Ureter (tissue), 1 donor: ENCODE measurements around the gene PCDHB11. TPM values are rescaled to one million over a fixed set of nuclear protein-coding genes. Genes with fewer than 3 reads are reported as not detected.
"Not testable (repeated sequence)": the region's sequence is repeated elsewhere in the genome, so short reads cannot be mapped to it uniquely, and the experiment has no call there.

ENCODE experiments used
- DNase-seq: peaks from one replicate; pipeline ENCODE4 v3.0.0-alpha.2; 2020; ENCODE audit warnings: low spot score
- total RNA-seq: library from RNA; stranded (reverse); gene quantifications from one replicate; pipeline ENCODE4 v1.2.4, GENCODE V29; 2023
- donor health status: DM: yes; HTN: yes; CAD: no.

The PCDHB11 gene
- total RNA-seq, 1 donor from 2014 or later = 2.1 TPM

GRCh38 chr5:141186897-141187512 is 12.4 kb upstream of the PCDHB11 start, which contains the start of gene PCDHB9:
TSS of gene PCDHB9 (plus strand) at chr5:141187161. CDS start at chr5:141187319, 158 bp downstream.
- no peak for DNase-seq

GRCh38 chr5:141188682-141189081 is 10.7 kb upstream of the PCDHB11 start:
- DNase-seq = not testable (repeated sequence)

- not testable (repeated sequence) for DNase-seq
Measured at GRCh38 chr5:141189131-141189530, 10.3 kb upstream of the PCDHB11 start.

- DNase-seq = no peak
Measured at GRCh38 chr5:141192110-141192725, 7.2 kb upstream of the PCDHB11 start, which contains the start of gene PCDHB10. TSS of gene PCDHB10 (plus strand) at chr5:141192353. CDS start at chr5:141192553, 200 bp downstream.

GRCh38 chr5:141194332-141194731 is 5.1 kb upstream of the PCDHB11 start:
- not testable (repeated sequence) for DNase-seq

- no peak for DNase-seq
Measured at GRCh38 chr5:141196363-141196762, 3.1 kb upstream of the PCDHB11 start.

- not testable (repeated sequence) for DNase-seq
Measured at GRCh38 chr5:141201126-141201525, 1.7 kb downstream of the PCDHB11 start.

GRCh38 chr5:141201646-141202045 is 2.2 kb downstream of the PCDHB11 start:
- DNase-seq = not testable (repeated sequence)

GRCh38 chr5:141208478-141208877 is 9.1 kb downstream of the PCDHB11 start, which contains the start of gene PCDHB12:
TSS of gene PCDHB12 (plus strand) at chr5:141208719. CDS start at chr5:141208908, 189 bp downstream.
- no peak for DNase-seq

- not testable (repeated sequence) for DNase-seq
Measured at GRCh38 chr5:141210281-141210680, 10.9 kb downstream of the PCDHB11 start.

- not testable (repeated sequence) for DNase-seq
Measured at GRCh38 chr5:141210849-141211248, 11.4 kb downstream of the PCDHB11 start.

GRCh38 chr5:141213656-141214339 is 14.4 kb downstream of the PCDHB11 start, which contains the start of gene PCDHB13:
TSS of gene PCDHB13 (plus strand) at chr5:141213919. CDS start at chr5:141214124, 205 bp downstream.
- not testable (repeated sequence) for DNase-seq

GRCh38 chr5:141214583-141214982 is 15.2 kb downstream of the PCDHB11 start:
- not testable (repeated sequence) for DNase-seq

- DNase-seq = not testable (repeated sequence)
Measured at GRCh38 chr5:141215504-141215903, 16.1 kb downstream of the PCDHB11 start.

GRCh38 chr5:141216035-141216434 is 16.6 kb downstream of the PCDHB11 start:
- not testable (repeated sequence) for DNase-seq

- no peak for DNase-seq
Measured at GRCh38 chr5:141223112-141223783, 23.8 kb downstream of the PCDHB11 start, which contains the start of gene PCDHB14. TSS of gene PCDHB14 (plus strand) at chr5:141223343. CDS start at chr5:141223506, 163 bp downstream.

- DNase-seq = not testable (repeated sequence)
Measured at GRCh38 chr5:141224844-141225243, 25.4 kb downstream of the PCDHB11 start.

- DNase-seq = not testable (repeated sequence)
Measured at GRCh38 chr5:141225421-141225820, 26.0 kb downstream of the PCDHB11 start.

GRCh38 chr5:141234109-141234667 is 34.8 kb downstream of the PCDHB11 start:
- DNase-seq = no peak

GRCh38 chr5:141235922-141236321 is 36.5 kb downstream of the PCDHB11 start:
- DNase-seq = not testable (repeated sequence)
